Retinal pigment epithelial cell (primary cell): ENCODE measurements around the gene SLC12A7.

Experiments
- DNase-seq: peaks from one replicate; pipeline ENCODE4 v3.0.0-alpha.2; 2010; ENCODE audit warnings: low read depth
- H3K4me3 ChIP-seq: 2 replicates; pipeline ENCODE4 v1.5.1; 2011; ENCODE audit warnings: mild to moderate bottlenecking, low read length, control low read depth, moderate library complexity
- TF ChIP-seq, protein P1 (sequence below): conservative IDR thresholded peaks from 2 replicates; pipeline ENCODE4 v1.5.1; 2011; ENCODE audit warnings: low read depth, low read length, control low read depth, inconsistent platforms

SLC12A7 gene

GRCh38 chr5:1012900-1013237 is 99.0 kb downstream of the SLC12A7 start:
- no peak for DNase-seq
- H3K4me3 ChIP-seq = no peak overlapping the region
- TF ChIP-seq, protein P1, sequence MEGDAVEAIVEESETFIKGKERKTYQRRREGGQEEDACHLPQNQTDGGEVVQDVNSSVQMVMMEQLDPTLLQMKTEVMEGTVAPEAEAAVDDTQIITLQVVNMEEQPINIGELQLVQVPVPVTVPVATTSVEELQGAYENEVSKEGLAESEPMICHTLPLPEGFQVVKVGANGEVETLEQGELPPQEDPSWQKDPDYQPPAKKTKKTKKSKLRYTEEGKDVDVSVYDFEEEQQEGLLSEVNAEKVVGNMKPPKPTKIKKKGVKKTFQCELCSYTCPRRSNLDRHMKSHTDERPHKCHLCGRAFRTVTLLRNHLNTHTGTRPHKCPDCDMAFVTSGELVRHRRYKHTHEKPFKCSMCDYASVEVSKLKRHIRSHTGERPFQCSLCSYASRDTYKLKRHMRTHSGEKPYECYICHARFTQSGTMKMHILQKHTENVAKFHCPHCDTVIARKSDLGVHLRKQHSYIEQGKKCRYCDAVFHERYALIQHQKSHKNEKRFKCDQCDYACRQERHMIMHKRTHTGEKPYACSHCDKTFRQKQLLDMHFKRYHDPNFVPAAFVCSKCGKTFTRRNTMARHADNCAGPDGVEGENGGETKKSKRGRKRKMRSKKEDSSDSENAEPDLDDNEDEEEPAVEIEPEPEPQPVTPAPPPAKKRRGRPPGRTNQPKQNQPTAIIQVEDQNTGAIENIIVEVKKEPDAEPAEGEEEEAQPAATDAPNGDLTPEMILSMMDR = no peak

DNA sequence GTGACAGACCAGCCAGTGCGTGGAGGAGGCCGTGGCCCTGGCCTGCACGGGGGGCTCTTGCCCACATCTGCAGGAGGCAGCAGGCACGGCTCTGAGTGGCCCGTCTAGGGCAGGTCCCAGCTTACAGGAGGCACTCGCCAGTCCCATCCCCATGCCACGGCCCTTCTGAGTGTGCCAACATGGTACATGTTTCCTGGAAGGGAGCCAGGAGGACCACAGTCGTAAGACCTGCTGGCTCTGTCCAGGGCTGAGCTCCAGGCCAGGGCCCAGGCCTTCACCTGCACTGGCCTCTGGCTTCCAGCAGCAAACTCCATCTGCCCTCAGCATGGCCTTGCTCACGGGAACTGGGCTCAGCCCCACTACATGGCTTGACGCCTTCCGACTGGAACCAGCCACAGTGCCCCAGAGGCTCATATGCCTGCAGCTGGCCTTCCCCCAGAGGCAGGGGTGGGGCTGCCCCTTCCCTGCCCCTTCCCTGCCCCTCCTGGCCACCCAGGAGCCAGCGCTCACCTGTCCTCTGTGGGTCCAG is 99.5 kb downstream of the SLC12A7 start:
- H3K4me3 ChIP-seq = no peak overlapping the region
- TF ChIP-seq, protein P1 = no peak
- DNase-seq = no peak

DNA sequence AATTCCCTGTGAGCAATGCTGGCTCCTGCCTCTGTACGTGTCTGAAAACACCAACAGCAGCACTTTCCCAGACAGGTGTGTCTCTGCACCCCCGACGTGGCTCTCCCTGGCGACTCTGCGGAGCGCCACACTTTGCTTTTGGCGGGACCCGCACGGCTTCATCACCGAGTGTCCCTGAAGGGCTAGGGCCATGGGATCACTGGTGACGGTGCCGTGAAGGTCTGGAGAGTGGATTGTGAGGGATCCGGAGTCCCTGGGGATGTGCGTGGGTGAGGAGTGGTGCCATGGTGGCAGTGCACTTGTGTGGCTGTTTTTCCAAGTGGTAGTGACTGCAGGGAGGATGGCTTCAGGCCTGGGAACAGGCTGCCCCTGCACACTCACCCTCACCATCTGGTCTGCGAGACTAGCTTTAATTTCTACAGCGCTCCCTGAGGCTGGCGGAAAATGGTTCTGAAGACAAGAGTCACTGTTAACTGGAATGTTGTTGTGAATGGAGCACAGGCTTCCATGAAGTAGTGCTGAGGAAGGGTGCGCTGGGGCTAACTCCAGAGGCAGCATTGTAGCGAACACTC is 100.0 kb downstream of the SLC12A7 start:
- DNase-seq = no peak
- H3K4me3 ChIP-seq = no peak overlapping the region
- TF ChIP-seq, protein P1 = no peak

DNA sequence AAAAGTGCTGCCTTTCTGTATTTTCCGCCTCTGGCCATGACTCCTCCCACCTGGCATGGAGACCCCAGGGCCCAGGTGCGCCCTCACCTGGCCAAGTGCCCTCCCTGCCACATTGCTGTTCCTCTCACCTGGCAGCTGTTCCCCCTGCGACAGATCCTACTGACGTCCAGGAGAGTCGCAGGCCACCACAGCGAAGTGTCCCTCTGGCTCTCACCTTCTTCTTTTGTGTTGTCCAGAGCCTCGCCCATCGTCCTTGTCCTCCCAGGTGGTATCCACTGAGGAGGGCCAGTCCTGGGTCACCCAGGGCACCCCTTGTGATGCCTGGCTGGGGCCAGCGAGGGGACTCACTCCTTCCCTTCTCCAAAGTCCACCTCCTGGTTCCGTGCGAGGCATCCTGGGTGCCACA is 100.6 kb downstream of the SLC12A7 start:
- DNase-seq = no peak
- no peak overlapping the region for H3K4me3 ChIP-seq
- TF ChIP-seq, protein P1 = peak; percentile 68

- H3K4me3 ChIP-seq = no peak overlapping the region
- TF ChIP-seq, protein P1 = no peak
- DNase-seq = no peak
Measured at GRCh38 chr5:1010641-1011046, 101.2 kb downstream of the SLC12A7 start.

DNA sequence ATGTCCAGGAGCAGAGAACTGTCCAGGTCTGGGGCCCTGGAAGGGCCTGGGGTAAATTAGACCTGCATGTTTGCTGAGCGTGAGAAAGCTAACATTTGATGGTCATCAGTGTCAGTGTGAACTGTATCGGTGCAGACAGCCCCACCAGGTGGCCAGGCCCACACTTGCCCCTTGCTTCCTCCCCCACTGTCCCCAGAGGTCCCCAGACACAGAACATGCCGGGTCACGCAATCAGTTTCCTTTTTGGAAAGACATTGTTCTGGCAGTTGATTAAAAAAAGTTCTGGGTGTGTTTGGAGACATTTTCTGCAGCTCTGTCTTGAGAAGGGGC is 101.7 kb downstream of the SLC12A7 start:
- no peak overlapping the region for H3K4me3 ChIP-seq
- no peak for DNase-seq
- TF ChIP-seq, protein P1 = peak; percentile 26

GRCh38 chr5:1009359-1010180 is 102.3 kb downstream of the SLC12A7 start:
- TF ChIP-seq, protein P1 = no peak
- DNase-seq = no peak
- no peak overlapping the region for H3K4me3 ChIP-seq
